K562 (cell line): ENCODE data around the gene ZNF738. TPM values are rescaled to one million over a fixed set of nuclear protein-coding genes. Genes with fewer than 3 reads are reported as not detected.

Experiments used
- CEBPG ChIP-seq, 3 experiments: fragments of 200-800 bp in 1 of 3; sonication (Bioruptor generic) in 1 of 3; sonication (generic) in 1 of 3; formaldehyde crosslinking in 1 of 3; IDR thresholded peaks in 2 of 3; conservative IDR thresholded peaks in 1 of 3; 2 replicates each; pipeline versions ENCODE4 v1.6.1 to v1.8.0; 2016 to 2022; ENCODE audit warnings: missing compliant biosample characterization in 2 of 3, missing genetic modification characterization in 2 of 3, mild to moderate bottlenecking in 1 of 3, missing genetic modification reagents in 1 of 3
- ELF2 ChIP-seq: fragments of 250-450 bp; sonication (Bioruptor Pico); IDR thresholded peaks from 2 replicates; pipeline ENCODE4 v1.5.0; 2021; ENCODE audit warnings: mild to moderate bottlenecking
- NCOR1 ChIP-seq: fragments of 450-650 bp; IDR thresholded peaks from 2 replicates; pipeline ENCODE4 v1.6.1; 2016; ENCODE audit warnings: mild to moderate bottlenecking, moderate library complexity
- POLR2B ChIP-seq: fragments of 450-650 bp; IDR thresholded peaks from 2 replicates; pipeline ENCODE4 v1.6.1; 2018; ENCODE audit warnings: low read depth; ENCODE audit not compliant: partially characterized antibody
- RBM25 ChIP-seq: fragments of 200-400 bp; formaldehyde crosslinking; IDR thresholded peaks from 2 replicates; pipeline ENCODE4 v1.6.1; 2018; ENCODE audit warnings: low read length, low read depth, moderate library complexity; ENCODE audit not compliant: severe bottlenecking
- SIRT6 ChIP-seq: IDR thresholded peaks from one replicate; pipeline ENCODE4 v1.6.1; 2012; ENCODE audit warnings: low read depth, mild to moderate bottlenecking, control low read depth, inconsistent platforms, low read length, moderate library complexity
- SRF ChIP-seq, 2 experiments: fragments of 250-450, 450-650 bp in 1 of 2; sonication (Bioruptor Pico) in 1 of 2; sonication (generic) in 1 of 2; formaldehyde crosslinking; IDR thresholded peaks; 2 replicates each; pipeline versions ENCODE4 v1.5.0 to v1.5.1; 2020 to 2022; ENCODE audit warnings: mild to moderate bottlenecking in 1 of 2, missing genetic modification reagents in 1 of 2
- ZNF174 ChIP-seq: fragments of 250-450 bp; sonication (Bioruptor Pico); IDR thresholded peaks from 2 replicates; pipeline ENCODE4 v1.4.0; 2020; ENCODE audit warnings: mild to moderate bottlenecking
- ZSCAN32 ChIP-seq: fragments of 450-650 bp; formaldehyde crosslinking; IDR thresholded peaks from 2 replicates; pipeline ENCODE4 v1.4.0; 2020; ENCODE audit warnings: mild to moderate bottlenecking, moderate library complexity
- polyA plus RNA-seq, 8 experiments: library from polyadenylated mRNA; depleted of rRNA in 4 of 8; stranded (reverse) in 5 of 8; unstranded in 3 of 8; fragments of >200 nt; fragmentation: Nextera tagmentation in 2 of 8; fragmentation: Illumina TruSeq in 1 of 8; extraction: Ambion mirVana in 2 of 8; extraction: Trizol in 1 of 8; gene quantifications; 2 replicates each; pipeline versions ENCODE4 v1.2.1 to v1.2.3, GENCODE V29; 2011 to 2014; ENCODE audit warnings: inconsistent platforms in 1 of 8, missing spikeins in 1 of 8
- total RNA-seq, 7 experiments: library from RNA; depleted of rRNA in 6 of 7; stranded (reverse); fragments of >200 nt in 6 of 7; fragmentation: Illumina TruSeq in 2 of 7; extraction: Trizol in 2 of 7; gene quantifications; 2 replicates each; pipeline versions ENCODE4 v1.2.1 to v1.2.3, GENCODE V29; 2011 to 2021; ENCODE audit warnings: low replicate concordance in 1 of 7
- TF ChIP-seq, protein P1 (sequence below), 2 experiments: fragments of 450-650 bp in 1 of 2; sonication (generic) in 1 of 2; formaldehyde crosslinking in 1 of 2; IDR thresholded peaks; 2 replicates each; pipeline versions ENCODE4 v1.7.1 to v1.9.0; 2016 to 2022; ENCODE audit warnings: inconsistent platforms in 1 of 2, mild to moderate bottlenecking in 1 of 2, missing genetic modification reagents in 1 of 2
- TF ChIP-seq, protein P2 (sequence below): fragments of 250-450 bp; sonication (Bioruptor Pico); IDR thresholded peaks from 2 replicates; pipeline ENCODE4 v1.4.0; 2020

Gene ZNF738
- total and polyA plus RNA-seq, 9 of the 15 experiments (the other 6 are each of a cell fraction or from before 2014, with no cell fraction given), result 5.6 to 15.0 (median 8.6) TPM

DNA sequence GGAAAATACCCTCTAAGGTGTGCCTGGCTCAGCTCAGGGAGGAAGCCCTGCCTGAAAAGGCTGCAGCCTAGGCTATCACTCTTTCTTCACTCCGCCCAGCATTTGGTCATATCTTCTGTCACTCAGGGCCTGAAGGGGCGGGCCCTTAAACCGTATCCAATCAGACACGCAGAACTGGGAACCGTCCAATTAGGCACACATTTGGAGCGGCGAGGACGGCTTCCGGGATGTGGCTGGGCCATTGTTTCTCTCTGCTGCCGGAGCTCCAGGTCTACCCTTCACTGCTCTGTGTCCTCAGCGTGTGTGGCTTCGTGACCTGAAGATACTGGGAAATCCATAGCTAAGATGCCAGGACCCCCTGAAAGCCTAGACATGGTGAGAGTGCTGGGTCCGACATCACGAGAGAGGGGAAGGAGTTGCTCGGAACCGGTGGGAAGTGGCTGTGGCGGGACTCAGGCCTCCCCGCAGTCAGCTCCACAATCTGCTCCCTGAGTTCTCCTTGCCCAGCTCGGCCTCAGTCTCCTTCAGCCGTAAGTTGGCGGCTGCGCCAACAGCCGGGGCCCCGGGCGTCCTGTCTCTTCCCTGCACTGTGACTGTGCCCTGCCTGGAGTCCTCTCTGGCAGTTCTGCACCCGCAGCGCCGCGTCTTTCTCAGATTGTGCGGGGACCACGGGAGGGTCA lies 38.2 kb downstream of the ZNF738 start, which contains the start of gene ZNF493 (continued):
- TF ChIP-seq, protein P1, sequence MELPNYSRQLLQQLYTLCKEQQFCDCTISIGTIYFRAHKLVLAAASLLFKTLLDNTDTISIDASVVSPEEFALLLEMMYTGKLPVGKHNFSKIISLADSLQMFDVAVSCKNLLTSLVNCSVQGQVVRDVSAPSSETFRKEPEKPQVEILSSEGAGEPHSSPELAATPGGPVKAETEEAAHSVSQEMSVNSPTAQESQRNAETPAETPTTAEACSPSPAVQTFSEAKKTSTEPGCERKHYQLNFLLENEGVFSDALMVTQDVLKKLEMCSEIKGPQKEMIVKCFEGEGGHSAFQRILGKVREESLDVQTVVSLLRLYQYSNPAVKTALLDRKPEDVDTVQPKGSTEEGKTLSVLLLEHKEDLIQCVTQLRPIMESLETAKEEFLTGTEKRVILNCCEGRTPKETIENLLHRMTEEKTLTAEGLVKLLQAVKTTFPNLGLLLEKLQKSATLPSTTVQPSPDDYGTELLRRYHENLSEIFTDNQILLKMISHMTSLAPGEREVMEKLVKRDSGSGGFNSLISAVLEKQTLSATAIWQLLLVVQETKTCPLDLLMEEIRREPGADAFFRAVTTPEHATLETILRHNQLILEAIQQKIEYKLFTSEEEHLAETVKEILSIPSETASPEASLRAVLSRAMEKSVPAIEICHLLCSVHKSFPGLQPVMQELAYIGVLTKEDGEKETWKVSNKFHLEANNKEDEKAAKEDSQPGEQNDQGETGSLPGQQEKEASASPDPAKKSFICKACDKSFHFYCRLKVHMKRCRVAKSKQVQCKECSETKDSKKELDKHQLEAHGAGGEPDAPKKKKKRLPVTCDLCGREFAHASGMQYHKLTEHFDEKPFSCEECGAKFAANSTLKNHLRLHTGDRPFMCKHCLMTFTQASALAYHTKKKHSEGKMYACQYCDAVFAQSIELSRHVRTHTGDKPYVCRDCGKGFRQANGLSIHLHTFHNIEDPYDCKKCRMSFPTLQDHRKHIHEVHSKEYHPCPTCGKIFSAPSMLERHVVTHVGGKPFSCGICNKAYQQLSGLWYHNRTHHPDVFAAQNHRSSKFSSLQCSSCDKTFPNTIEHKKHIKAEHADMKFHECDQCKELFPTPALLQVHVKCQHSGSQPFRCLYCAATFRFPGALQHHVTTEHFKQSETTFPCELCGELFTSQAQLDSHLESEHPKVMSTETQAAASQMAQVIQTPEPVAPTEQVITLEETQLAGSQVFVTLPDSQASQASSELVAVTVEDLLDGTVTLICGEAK (IDR thresholded peaks at IDR 0.05), result peak; percentile 85
- TF ChIP-seq, protein P1 (CRISPR knock-in tag; IDR thresholded peaks at IDR 0.05), result no peak
- TF ChIP-seq CEBPG (CRISPR knock-in tag; IDR thresholded peaks at IDR 0.05) (0 out of 2 replicates have a peak, but pooled peaks have one; percentile 25), CEBPG (tag; conservative IDR thresholded peaks at IDR 0.05 in 1 of 2, IDR thresholded peaks at IDR 0.05 in 1 of 2) (no peak), RBM25 (peak; percentile 81), ELF2 (peak; percentile 52; the same call in 1 of the 2 replicates), SIRT6 (no peak), POLR2B (peak; percentile 82), ZNF174 (CRISPR knock-in tag) (no peak), ZSCAN32 (CRISPR knock-in tag) (no peak), SRF (CRISPR knock-in tag; IDR thresholded peaks at IDR 0.05) (peak in 1 of 2 experiments; percentile 89; a peak in 2 of 4 replicates), NCOR1 (no peak)
- TF ChIP-seq, protein P2, sequence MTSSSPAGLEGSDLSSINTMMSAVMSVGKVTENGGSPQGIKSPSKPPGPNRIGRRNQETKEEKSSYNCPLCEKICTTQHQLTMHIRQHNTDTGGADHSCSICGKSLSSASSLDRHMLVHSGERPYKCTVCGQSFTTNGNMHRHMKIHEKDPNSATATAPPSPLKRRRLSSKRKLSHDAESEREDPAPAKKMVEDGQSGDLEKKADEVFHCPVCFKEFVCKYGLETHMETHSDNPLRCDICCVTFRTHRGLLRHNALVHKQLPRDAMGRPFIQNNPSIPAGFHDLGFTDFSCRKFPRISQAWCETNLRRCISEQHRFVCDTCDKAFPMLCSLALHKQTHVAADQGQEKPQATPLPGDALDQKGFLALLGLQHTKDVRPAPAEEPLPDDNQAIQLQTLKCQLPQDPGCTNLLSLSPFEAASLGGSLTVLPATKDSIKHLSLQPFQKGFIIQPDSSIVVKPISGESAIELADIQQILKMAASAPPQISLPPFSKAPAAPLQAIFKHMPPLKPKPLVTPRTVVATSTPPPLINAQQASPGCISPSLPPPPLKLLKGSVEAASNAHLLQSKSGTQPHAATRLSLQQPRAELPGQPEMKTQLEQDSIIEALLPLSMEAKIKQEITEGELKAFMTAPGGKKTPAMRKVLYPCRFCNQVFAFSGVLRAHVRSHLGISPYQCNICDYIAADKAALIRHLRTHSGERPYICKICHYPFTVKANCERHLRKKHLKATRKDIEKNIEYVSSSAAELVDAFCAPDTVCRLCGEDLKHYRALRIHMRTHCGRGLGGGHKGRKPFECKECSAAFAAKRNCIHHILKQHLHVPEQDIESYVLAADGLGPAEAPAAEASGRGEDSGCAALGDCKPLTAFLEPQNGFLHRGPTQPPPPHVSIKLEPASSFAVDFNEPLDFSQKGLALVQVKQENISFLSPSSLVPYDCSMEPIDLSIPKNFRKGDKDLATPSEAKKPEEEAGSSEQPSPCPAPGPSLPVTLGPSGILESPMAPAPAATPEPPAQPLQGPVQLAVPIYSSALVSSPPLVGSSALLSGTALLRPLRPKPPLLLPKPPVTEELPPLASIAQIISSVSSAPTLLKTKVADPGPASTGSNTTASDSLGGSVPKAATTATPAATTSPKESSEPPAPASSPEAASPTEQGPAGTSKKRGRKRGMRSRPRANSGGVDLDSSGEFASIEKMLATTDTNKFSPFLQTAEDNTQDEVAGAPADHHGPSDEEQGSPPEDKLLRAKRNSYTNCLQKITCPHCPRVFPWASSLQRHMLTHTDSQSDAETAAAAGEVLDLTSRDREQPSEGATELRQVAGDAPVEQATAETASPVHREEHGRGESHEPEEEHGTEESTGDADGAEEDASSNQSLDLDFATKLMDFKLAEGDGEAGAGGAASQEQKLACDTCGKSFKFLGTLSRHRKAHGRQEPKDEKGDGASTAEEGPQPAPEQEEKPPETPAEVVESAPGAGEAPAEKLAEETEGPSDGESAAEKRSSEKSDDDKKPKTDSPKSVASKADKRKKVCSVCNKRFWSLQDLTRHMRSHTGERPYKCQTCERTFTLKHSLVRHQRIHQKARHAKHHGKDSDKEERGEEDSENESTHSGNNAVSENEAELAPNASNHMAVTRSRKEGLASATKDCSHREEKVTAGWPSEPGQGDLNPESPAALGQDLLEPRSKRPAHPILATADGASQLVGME (CRISPR knock-in tag), result no peak
